ENCODE results near the gene RPL12.

RPL12 gene

DNA sequence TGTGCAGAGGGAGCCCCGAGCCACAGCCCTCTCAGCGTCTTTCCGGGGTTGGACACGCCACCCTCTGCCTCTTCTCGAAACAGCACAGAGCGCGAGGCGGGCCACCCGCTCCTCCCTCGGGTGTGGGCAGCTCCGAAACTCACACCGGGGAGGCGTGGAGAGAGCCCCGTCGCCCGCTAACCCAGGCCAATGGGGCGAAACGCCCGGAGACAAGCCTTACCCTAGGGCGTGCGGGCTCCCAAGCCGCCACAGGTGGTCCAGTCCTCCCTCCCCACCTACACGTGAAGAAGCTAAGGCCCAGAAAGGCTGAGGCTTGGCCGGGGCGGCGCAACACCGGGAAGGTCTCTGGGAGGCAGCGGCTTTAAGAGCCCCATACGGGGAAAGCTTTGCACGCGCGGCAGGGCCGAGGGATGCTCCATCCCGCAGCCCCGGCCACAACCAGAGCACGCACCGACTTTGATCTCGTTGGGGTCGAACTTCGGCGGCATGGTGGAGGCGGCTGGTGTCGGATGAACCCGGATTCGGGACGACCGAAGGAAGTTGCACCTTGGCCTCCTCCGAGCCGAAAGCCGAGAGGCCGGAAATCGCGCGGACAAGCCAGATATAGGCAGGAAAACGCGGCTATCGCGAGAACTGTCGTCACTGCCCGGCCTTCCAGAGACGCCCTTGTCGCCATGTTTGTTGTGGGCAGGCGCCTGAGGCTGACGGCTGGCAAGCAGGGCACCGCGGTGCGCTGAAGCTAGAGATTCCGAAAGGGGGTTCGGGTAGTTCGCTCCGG is at the start of gene RPL12, which contains the start of gene LRSAM1:
RPL12 (minus strand) TSS at position 577 of the 778 bp plus-strand sequence; CDS start at position 488, 89 bp downstream.
LRSAM1 (plus strand) TSS at position 681 of the 778 bp plus-strand sequence. CDS start 3,018 bp downstream, outside the sequence.
- FAIRE-seq: peak; percentile 92

DNA sequence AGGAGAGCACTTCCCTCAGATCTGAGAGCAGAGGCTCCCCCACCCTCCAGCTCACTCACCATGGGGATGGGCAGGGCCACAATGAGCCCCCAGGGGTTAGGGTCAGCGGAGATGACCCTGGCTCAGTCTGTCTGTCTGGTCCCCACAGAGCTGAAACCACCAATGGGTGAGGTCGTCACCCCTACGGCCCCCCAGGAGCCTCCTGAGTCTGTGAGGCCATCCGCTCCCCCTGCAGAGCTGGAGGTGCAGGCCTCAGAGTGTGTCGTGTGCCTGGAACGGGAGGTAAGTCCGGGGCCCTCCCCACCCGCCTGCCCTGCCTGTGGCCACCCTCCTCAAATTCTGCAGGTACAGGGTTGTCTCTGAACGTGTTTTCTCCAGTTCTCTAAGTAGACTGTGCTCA is 49.7 kb upstream of the RPL12 start:
- DNase-seq (ENCODE audit: extremely low spot score, insufficient read length, low read depth): no peak
- FAIRE-seq: no peak

More for the DNA sequence above, at the start of gene RPL12, which contains the start of gene LRSAM1:
- DNase-seq (ENCODE audit: extremely low spot score, insufficient read length, low read depth): peak; percentile 92

DNA sequence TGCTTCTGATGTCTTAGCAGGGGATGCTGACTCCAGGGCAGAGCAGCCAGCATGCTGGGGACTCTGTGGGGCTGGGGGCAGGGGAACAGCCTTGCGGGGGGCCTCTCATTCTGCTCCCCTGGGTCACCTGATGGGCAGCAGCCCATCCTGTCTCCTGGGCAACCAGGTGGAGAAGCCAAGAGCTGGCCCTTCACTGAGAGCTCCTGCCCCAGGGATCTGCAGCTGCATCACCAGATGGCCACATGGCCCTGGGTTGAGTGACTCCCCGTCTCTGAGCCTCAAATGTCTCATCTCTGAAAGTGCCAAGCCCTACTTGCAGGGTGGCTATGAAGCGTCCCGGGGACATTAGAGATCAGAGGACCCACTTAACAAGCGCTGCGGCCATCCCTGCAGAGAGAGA is 49.2 kb upstream of the RPL12 start:
- no peak for DNase-seq (ENCODE audit: extremely low spot score, insufficient read length, low read depth)

GRCh38 chr9:127498298-127498697 is 47.1 kb upstream of the RPL12 start:
- DNase-seq (ENCODE audit: extremely low spot score, insufficient read length, low read depth) (no peak), FAIRE-seq (no peak)

More for the DNA sequence above, 49.2 kb upstream of the RPL12 start:
- FAIRE-seq: no peak

DNA sequence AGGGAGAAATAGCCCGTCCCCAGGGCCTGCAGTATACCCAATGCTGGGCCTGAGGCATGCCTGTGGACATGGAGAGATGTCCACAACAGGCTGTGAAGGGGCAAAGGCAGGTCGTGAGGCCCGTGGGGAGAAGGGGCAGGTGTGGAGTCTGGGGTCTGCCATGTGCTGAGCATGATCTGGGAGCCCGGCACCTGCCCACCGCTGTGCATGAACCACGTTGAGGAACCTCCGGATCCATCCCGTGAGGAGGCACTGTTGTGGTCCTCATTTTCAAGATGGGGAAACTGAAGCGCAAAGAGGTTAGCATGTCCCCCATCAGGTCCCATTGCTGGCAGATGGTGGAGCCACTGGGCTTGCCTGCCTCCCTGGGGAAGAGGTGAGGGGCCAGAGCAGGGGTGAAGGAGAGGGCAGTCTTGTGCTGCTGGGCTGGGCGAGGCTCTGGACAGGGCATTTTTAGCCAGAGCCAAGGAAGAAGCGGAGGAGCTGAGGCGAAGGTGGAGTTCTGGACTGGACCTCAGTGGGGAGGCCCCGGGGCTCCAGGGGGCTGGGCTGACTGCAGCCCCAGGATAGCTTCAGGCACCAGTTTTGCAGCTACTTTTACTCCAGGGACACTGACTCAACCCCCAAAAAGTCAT is 46.6 kb upstream of the RPL12 start:
- DNase-seq (ENCODE audit: extremely low spot score, insufficient read length, low read depth) (no peak), FAIRE-seq (no peak)

DNA sequence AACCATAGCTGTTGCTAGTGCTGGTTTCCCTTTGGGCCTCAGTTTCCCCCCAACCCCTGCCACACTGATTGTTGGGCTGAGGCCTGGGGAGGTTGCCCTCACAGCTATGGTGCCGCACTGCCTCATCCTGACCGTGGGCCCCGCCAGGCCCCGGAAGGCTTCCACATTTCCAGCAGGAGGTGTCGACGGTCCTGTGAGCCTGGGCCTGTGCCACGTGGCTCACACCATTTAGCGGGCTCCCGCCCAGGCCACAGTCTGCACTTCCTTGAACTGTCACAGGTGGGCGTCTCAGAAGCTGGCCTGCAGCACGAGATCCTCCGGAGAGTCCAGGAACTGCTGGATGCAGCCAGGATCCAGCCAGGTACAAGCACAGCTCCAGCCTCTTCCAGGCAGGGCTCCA is 45.8 kb upstream of the RPL12 start:
- FAIRE-seq: no peak
- DNase-seq (ENCODE audit: extremely low spot score, insufficient read length, low read depth): no peak

- FAIRE-seq (no peak), DNase-seq (ENCODE audit: extremely low spot score, insufficient read length, low read depth) (no peak)
Measured at GRCh38 chr9:127495884-127496555, 44.8 kb upstream of the RPL12 start.

DNA sequence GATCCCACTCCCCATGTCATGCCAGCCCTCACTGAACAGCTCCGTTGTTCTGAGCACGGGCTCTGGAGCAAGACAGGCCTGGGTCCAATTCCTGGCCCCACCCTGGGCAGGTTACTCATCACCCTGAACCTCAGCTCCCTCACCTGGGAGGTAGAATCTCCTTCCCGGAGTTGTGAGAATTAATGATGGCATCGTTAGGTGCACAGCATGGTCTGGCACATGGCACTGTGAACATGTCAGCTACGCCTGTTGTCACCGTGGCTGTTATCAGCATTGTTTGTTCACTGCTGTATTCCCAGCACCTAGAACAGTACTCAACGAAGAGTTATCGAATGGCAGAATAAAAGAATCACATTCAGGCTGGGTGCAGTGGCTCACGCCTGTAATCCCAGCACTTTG is 43.1 kb upstream of the RPL12 start:
- DNase-seq (ENCODE audit: extremely low spot score, insufficient read length, low read depth): no peak
- FAIRE-seq: no peak

DNA sequence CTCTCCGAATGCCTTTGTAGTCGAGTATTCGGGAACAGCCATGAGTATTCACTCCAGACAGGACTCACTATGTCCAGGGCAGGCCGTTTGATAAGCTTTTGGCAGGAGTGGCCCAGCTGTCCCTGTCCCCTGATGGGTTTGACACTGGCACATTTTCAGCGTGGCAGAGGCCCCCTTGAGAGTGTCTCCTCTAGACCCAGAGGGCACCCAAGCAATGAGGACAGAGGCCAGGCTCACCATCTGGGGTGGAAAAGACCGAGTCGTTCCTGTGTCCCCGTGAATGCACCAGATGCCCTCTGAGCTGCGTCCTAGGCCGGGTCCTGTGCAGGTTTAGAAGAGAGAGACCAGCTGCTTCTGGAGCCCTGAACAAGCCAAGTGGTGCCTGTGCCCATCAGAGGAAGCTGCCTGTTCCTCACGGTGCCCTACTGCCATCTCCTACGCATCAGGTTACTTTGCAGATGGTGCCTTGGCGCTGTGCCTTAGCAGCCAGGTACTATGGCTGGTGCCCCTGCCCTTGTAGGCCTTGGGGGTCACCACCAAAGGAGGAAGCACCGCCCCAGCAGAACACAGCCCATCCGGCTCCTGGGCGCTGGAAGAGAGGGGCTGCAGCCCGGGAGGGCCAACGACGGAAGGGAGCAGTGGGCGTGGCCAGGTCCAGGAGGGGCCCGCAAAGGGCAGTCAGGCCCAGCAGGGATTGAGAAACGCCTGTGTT is 42.5 kb upstream of the RPL12 start:
- no peak for FAIRE-seq
- DNase-seq (ENCODE audit: extremely low spot score, insufficient read length, low read depth): no peak

DNA sequence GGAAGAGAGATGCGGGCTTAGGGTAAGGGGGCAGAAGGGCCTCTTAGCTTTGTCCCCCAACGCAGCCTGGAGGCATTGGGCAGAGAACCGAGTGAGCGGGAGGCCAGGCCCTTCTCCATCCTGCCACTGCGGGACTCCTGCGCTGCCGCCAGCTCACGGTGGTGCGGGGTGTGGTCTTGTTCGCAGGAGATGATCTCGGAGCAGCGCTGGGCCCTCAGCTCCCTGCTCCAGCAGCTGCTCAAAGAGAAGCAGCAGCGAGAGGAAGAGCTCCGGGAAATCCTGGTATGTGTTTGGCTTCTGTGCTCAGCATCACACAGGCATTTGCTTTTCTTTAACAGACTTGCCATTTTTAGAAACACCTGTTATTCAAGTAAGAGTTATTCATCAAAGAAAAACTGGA is 41.4 kb upstream of the RPL12 start:
- DNase-seq (ENCODE audit: extremely low spot score, insufficient read length, low read depth) (no peak), FAIRE-seq (no peak)

- DNase-seq (ENCODE audit: extremely low spot score, insufficient read length, low read depth) (no peak), FAIRE-seq (no peak)
Measured at GRCh38 chr9:127491516-127491915, 40.3 kb upstream of the RPL12 start.

- DNase-seq (ENCODE audit: extremely low spot score, insufficient read length, low read depth): no peak
- no peak for FAIRE-seq
Measured at GRCh38 chr9:127490535-127491230, 39.5 kb upstream of the RPL12 start.

DNA sequence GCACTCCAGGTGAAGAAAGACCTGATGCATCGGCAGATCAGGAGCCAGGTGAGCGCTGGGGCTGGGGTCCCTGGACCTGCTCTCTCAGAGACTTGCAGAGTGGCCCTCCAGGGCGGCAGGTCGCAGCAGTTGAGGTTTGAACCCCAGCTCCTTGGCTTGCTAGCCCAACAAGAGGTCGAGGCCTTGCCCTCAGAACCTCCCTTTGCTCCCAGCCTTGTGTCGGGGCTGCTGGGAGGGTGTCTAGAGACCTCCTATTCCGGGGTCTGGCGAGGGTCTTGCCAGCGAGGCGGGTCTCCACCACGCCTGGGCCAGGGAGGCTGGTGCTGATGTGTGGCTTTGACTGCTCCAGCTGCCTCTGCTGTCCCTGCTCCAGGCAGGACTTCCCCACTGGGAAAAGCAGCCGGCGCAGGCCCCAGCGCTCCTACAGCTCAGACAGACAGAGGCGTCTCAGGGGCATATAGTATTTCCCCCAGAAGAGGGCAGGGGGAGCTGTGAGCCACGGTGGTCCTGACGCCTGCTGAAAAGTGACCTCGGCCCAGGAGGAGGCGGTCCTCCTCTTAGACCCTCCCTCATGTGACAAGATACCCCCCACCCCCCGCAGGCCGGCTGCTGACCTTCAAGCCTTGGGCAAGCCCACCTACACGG is 38.4 kb upstream of the RPL12 start:
- FAIRE-seq (no peak), DNase-seq (ENCODE audit: extremely low spot score, insufficient read length, low read depth) (no peak)

DNA sequence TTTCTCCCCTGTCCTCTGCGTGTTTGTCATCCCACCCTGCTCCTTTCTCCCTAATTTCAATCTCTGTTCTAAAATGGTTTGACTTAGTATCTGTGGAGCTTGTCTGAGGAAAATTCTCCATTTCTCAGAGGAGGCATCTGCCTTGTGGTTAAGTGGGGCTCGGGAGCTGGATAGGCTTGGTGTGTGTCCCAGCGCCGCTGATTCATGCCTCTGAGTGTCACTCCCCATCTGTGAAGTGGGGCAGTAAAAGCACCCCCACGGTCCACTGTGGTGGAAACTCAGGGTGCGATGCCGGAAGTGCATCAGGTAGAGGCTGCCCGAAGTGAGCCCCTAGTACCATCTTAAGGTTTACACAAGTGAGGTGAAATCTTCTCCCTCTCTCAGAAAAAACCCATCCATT is 37.7 kb upstream of the RPL12 start:
- no peak for DNase-seq (ENCODE audit: extremely low spot score, insufficient read length, low read depth)
- no peak for FAIRE-seq

- DNase-seq (ENCODE audit: extremely low spot score, insufficient read length, low read depth): no peak
- FAIRE-seq: no peak
Measured at GRCh38 chr9:127485995-127486394, 34.8 kb upstream of the RPL12 start.

DNA sequence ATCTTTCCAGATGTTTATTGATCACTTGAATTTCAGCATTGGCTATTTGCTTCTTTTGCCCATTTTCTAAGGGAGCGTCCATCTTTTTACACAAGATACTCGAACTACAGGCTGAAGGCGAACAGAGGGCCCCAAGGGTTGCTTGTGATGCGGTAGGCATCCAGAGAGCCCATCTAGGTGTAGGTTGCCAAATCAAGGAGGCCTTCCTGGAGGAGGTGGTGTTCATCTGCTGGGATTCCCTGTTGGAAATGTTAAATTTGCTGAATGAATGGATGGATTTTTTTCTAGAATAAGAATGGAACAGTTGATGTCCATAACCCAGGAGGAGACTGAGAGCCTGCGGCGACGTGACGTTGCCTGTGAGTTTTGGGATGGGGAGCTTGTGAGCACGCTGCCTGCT is 31.5 kb upstream of the RPL12 start:
- FAIRE-seq (no peak), DNase-seq (ENCODE audit: extremely low spot score, insufficient read length, low read depth) (no peak)

DNA sequence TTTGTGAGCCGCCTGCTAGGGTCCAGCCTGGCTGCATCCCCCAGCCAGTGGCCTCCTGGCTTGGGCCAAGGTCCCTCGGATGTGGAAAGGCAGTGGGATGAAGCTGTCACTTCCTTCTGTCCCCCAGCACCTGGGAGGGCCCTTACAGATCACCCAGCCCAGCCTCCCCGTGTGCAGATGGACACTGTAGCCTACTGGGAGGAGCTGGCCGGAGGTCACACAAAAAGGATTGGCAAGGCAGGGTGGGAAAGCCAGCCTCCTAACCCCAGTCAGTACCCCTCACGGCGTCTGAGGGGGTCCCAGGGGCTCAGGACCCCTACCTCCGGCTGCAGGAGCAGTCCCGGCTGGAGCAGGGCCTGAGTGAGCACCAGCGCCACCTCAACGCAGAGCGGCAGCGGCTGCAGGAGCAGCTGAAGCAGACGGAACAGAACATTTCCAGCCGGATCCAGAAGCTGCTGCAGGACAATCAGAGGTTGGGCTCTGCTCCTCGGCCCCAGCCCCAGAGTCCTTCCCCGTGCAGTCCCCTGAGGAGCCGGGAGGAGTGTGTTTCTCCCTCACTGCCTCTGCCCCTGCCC is 28.4 kb upstream of the RPL12 start:
- DNase-seq (ENCODE audit: extremely low spot score, insufficient read length, low read depth): no peak
- FAIRE-seq: no peak

DNA sequence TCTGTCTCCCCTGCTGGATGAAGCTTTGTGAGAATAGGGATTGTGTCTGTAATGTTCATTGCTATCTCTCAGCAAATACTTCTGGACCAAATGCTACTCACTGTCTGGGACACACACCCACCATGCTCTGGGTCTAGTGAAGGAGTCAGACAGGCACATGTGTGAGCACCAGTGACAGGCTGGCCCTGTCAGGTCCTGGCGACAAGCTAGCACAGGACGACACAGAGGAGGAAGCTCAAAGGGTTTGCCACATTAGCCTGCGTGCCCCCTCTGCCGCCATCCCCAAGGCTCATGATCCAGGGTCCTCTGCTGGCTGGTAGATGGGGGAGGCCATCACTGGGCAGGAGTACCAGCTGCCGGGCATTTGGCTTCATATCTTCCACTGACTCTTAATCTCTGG is 23.4 kb upstream of the RPL12 start:
- FAIRE-seq (no peak), DNase-seq (ENCODE audit: extremely low spot score, insufficient read length, low read depth) (no peak)

- DNase-seq (ENCODE audit: extremely low spot score, insufficient read length, low read depth) (no peak), FAIRE-seq (no peak)
Measured at GRCh38 chr9:127473932-127474331, 22.7 kb upstream of the RPL12 start.
